HG03139 (cell line): Measurements from ENCODE around the gene NR2C1.

Source experiments
- ATAC-seq: cut with Tn5 transposase; IDR thresholded peaks from one replicate; pipeline ENCODE4 v1.9.1; 2021; ENCODE audit not compliant: unreplicated experiment

NR2C1 gene

DNA sequence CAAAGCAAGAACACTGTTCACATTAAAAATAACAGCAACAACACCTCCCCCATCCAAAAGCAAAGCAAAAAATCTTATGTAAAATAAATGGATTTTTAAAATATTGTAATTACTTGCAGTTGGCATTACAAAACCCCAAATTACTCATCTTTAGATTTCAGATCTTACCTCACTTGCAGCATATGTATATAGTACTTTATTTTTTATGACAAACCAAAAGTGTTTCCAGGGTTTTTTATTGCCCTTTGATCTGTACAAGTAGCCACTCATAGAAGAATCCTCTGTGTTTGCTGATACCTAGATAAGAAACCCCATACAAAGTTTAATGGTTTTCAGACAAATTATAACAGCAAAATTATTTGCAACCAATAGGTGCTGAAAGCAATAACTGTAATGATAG lies 12.2 kb upstream of the NR2C1 start:
- no peak for ATAC-seq

DNA sequence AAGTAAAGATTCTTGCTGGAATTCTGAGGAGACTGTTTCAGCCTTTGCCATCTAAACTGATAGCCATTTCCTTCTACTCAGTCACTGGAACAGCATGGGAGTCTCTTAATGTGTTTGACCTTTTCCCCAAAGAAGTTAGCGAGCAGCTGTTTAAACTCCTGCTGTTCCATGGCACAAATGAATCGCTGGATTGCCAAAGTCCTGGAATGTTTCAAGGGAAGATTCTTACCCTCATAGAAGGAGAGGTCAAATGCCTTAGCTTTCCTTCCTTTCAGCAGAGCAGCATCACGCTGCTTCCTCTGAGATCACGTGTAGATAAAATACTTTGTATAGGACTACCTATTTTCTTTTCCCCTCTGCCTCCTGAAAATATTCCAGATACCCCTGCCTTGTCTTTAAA lies 10.5 kb upstream of the NR2C1 start:
- no peak for ATAC-seq

DNA sequence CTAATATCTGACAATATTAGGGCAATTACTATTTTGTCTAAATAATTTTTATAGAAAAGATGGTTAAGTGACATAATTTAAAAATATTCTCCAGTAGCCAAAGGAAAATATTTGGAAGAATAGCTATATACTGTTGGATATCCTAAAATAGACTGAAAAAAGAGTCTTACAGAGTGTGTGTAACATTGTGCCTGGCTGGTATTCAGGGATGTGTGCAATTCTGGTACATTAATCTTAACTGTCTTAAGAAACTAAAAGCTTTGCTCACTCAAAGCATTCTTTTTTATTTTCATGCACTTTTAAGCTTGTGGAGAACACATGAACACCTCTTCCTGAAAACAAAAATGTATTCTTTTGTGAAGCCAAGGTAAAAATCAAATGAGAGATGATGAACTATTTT lies 10.1 kb upstream of the NR2C1 start:
- ATAC-seq: no peak

DNA sequence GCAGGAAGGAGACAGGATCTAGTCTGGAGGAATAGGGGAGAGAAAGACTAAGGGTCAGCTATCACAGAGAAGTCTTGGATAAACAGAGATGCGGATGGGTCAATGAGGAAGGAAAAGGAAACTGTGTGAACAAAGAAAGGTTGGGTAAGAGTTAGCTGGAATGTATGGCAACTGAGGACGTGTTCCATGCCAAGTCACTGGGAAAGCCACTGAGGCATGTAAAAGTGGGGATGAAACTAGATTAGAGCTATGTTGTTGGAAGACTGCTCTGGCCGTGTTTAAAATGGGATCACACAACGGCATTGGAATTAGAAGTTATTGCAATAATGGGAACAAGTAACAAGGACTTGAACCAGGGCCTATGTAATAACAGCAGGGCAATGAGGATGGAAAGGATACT lies 3.9 kb upstream of the NR2C1 start:
- no peak for ATAC-seq

DNA sequence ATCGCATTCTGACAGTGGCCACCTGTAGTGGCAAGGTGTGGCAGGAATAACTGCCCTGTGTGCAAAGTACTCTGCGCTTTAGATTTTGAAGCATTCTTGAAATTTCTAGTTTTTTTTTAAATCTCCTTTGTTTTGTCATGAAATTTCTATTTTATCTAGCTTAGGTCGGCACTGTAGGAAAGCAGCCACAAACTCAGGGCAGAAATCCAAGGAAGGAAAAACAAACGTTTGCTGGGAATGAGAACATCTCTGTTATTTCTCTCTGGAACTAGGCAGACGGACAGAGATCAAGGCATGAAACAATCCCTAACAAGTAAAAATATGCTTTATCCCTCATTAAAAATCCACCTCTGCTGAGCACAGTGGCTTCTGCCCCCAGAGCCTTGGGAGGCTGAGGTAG lies 1.3 kb upstream of the NR2C1 start:
- ATAC-seq: no peak

DNA sequence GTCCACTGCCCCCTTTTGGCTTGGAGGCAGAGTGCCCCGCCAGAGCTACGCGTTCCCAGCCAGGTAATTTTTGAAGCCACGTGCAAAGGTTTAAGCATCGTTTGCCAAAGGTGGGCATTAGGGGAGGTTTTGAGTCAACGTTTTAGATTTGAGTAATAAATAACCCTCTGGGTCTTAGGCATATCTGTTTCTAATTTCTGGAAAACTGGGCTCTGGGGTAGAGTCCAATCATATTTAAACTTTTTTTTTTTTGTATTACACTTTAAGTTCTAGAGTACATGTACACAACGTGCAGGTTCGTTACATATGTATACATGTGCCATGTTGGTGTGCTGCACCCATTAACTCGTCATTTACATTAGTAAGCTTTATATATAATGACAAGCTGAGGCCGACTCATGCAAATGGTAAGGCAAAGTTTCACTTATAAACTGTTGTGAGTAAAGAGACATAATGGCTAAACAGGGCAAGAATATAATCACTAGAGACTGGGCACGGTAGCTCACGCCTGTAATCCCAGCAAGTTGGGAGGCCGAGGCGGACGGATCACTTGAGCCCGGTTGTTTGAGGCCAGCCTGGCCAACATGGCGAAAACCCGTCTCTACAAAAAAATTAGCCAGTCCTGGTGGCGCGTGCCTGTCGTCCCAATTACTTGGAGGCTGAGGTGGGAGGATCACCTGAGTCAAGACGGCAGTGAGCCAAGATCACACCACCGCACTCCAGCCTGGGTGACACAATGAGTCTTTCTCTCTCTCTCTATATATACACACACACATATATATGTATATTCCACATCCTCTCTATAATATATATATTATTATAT lies 491 bp upstream of the NR2C1 start:
- ATAC-seq: no peak

DNA sequence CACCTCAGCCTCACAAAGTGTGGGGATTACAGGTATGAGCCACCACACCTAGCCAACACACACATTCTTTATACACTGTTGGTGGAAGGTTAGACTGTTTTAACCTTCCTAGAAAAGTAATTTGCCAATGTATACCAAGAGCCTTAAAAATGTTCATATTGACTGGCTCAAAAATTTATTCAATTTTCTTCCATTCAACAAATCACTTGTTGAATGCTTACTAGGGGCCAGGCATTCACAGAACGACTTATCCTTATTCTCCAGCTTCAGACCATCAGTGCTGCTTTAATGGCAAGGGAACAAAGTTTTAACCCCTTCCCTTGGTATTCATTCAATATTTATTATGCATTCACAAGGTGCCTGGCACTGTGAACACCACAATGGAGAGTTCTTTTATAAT lies 3.0 kb downstream of the NR2C1 start:
- no peak for ATAC-seq

DNA sequence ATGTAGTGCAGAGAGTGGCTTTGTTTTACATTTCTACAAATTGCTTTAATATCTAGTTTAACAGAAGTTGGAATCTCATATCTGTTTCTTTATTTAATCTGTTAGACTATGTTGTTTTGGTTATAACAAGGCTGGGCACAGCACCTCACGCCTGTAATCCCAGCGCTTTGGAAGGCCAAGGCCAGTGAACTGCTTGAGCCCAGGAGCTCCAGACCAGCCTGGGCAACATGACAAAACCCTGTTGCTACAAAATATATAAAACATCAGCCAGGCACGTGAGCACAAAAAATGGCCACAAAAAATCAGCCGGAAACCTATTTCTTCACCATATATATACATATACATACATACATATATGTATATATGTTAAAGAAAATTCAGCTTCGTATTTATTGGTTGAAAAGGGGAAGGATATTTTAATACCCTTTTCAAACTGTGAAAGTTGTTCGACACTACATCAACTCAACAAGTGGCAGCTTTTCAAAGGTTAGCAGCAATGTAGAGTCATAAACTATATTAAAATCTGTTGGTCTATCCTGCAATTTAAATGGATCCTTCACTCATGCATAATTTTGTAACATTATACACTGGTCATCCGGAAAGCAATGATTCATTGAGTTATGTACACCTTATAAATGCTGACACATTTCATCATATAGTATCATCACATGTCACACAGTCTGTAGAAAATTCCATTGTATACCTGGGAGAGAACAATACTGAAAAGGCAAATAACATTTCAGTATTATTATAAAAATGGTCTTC lies 7.1 kb downstream of the NR2C1 start:
- ATAC-seq: no peak

DNA sequence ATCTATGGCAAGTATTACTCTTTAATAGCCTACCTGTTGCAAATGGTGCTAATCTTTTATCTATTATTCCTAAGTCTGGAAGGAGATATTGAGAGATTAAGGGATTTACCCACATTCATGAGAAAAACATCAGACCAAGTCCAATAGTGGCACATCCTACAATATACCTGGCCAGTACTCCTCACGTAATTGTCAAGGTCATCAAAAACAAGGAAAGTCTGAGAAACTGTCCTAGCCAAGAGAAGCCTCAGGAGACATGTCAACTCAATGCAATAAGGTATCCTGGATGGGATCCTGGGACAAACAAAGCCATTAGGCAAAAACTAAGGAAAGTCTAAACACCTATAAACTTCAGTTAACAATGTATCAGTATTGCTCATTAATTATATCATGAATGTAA lies 12.5 kb downstream of the NR2C1 start:
- no peak for ATAC-seq

DNA sequence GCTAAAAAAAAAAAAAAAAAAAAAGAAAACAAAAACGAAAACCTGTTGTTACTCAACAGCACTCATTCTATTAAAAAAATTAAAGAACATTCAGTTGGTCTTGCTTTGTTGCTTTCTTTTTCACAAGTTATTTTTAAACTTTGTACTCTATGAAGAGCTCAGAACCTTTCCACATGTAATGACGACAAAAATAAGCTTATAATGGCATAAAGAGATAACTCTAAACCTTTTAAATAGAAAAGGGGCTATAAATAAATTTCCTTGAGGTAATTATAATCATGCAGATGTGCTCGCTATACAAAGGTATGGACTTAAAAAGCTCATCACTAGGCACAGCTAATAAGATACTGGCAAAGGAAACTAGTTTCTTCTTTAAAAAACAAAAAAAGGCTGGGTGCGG lies 13.4 kb downstream of the NR2C1 start:
- no peak for ATAC-seq

DNA sequence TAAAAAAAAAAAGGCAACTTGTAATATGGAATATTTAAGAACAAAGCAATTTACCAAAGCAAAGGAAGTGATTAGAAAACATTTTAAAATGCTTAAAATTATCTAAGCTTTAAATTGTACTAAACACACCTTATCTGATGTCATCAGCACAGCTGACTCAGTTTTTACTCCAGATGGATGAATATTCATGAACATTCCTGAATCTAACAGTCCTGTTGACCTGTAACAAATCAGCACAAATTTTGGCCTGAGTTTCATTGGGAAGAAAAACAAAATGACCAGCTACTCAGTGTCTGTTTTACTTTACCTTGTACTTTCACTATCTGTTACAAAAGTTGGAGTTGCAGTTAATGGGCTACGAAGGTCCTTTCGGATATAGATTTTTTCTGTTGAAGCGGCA lies 16.0 kb downstream of the NR2C1 start:
- ATAC-seq: no peak

DNA sequence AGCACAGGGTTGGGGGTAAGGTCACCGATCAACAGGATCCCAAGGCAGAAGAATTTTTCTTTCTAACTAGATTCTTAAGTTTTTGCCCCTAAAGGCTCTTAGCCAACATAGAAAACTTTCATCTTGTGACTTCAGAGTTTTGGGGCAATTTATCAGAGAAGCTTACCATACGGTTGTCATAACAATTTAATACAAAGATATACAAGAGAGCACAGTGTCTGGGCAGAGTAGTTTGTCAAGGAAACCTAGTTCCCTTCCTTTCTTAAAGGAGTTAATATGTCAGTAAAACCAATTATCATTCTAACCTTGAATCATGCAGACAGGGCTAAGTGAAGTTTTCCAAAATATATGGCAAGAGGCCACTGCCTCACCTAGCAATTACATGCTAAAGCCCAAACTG lies 18.4 kb downstream of the NR2C1 start:
- ATAC-seq: no peak

DNA sequence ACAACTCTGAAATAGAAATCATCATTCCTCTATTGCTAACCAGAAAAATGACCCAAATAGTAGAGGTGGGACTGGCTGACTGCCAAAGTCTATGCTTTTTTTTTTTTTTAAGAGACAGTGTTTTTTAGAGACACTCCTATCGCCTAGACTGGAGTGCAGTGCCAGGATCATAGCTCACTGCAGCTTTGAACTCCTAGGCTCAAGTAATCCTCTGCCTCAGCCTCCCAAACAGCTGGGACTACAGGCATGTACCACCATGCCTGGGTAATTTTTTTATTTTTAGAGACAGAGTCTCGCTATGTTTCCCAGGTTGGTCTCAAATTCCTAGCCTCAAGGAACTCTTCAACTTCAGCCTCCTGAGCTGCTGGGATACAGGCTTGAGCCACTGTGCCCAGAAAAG lies 19.2 kb downstream of the NR2C1 start:
- ATAC-seq: no peak

DNA sequence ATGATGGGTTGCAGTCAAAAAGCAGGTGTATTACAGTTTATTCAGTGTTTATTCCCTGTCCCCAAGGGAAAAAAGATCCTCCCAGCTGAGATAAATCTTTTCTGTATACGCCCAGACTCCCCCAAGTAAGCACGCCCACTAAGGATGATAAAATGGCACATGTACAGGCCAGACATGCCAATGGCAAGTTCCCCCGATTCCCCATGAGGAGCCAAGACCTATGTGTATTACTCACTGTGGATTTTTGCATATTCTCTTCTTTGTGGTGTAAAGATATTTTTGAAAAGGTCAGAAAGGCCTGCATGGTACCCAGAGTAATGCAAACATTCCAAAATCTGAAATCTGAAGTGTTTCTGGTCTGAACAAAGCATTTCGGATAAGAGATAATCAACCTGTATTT lies 22.2 kb downstream of the NR2C1 start:
- ATAC-seq: no peak

DNA sequence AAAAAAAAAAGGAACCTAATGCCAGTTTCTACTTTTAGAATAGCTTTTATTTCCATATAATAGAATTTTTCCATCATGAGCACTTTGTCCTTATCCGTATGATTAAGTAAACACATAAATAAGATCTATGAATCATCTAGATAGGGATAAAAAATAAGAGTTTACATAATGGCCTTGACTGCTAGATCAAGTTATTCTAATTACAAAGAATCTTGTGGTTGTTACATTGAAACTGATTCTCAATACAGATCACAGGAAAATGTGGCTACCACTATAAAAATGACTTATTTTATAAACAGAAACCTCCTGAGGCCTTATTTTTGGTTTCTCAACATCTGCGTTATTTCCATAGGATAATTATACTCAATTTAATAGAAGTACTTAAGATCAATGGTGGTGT lies 35.5 kb downstream of the NR2C1 start:
- ATAC-seq: no peak

DNA sequence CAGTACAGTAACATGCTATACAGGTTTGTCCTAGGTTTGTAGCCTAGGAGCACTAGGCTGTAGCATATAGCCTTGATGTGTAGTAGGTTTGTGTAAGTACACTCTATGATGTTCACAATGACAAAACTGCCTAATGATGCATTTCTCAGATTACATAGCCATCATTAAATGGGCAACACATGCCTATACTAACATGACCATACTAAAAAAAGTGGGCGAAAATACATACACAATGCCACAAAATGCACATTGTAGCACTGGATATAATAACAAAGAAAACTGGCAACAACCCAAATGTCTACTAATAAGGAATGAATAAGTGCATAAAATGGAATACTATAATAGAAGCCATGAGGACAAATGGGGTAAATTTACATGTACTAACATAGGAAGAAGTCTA lies 38.7 kb downstream of the NR2C1 start:
- no peak for ATAC-seq

DNA sequence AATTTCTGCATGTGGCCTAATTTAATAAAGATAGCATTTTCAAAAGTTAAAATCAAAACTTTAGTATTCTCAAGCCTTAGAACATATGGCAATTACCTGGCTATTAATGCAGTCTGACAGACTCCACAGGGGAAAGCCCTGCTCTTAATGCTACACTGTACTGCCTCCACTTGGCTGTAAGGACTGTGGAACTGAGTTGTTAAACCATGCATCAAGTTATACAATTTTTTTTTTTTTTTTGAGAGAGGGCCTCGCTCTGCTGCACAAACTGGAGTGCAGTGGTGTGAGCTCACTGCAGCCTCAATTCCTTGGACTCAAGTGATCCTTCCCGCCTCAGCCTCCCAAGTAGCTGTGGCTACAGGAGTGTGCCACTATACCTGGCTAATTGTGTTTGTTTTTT lies 50.9 kb downstream of the NR2C1 start:
- ATAC-seq: no peak

DNA sequence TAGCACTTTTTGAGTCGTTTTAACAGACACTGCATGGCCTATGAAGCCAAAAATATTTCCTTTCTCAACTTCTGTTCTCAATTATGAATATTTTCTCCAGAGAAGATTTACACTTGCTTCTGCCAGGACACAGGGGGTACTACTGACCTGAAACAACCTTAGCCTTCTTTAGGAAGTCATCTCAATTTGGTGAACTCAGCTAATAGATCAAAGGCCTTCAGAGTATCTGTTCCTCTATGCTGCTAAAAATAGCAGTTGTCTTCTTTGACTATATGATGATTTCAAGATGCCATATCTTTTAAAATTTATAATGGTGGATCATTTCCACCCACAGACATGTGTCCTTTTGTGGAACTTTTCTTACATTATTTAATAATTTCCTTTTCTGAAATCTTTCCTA lies 55.9 kb downstream of the NR2C1 start:
- ATAC-seq: no peak

DNA sequence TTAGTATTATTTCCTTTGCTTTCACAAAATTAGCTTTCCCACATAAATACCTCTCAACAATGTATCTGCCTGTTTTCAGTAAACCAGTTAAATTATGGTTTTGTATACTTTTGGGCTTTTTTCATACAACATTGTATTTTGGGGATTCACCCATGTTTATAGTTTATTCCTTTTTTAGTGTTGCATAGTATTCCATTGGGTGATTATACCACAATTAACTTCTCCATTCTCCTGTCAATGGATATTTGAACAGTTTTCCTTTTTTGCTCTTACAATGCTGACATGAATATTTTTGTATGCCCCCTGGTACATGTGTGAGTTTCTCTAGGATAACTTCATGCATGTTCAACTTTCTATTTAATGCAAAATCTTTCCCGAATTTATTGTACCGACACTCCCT lies 57.3 kb downstream of the NR2C1 start:
- no peak for ATAC-seq

DNA sequence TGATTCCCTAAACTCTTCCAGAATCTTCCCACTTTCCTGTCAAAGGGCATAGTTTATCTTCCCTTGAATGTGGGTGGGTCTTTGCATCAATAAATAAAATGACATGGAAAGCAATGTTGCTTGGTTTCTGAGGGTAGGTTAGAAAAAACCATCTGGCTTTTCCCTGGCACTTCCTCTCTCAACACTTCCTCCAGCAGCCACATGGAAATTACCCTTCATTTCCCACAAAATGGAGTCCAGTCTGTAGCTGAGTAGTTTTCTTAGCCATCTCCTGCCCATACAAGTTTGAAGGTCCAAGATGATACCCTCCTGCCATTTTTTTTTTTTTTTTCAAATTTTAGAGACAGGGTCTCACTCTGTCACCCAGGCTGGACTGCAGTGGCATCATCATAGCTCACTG lies 58.9 kb downstream of the NR2C1 start:
- no peak for ATAC-seq

DNA sequence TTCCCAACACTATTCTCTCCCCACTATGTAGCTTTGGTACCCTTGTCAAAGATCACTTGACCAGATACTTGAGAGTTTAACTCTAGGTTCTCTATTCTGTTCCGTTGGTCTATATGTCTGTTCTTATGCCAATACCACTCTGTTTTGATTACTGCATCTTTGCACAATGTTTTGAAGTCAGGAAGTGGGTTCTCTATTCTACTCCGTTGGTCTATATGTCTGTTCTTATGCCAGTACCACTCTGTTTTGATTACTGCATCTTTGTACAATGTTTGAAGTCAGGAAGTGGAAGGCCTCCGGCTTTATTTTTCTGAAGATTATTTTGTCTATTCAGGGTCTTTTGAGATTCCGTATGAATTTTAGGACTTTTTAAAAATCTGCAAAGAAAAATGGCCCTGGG lies 67.2 kb downstream of the NR2C1 start:
- no peak for ATAC-seq

DNA sequence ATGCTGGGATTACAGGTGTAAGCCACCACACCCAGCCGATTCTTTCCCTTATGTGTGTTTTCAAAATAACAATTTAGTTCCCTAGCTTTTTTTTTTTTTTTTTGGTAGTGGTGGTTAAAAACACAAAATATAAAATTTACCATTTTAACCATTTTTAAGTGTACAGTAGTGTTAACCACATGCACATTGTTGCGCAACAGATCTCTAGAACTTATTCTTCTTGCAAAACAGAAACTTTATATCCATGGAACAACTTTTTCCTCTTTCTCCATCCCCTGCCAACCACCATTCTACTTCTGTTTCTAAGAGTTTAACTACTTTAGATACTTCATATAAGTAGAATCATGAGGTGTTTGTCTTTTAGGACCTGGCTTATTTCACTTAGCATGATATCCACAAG lies 68.8 kb downstream of the NR2C1 start:
- no peak for ATAC-seq

DNA sequence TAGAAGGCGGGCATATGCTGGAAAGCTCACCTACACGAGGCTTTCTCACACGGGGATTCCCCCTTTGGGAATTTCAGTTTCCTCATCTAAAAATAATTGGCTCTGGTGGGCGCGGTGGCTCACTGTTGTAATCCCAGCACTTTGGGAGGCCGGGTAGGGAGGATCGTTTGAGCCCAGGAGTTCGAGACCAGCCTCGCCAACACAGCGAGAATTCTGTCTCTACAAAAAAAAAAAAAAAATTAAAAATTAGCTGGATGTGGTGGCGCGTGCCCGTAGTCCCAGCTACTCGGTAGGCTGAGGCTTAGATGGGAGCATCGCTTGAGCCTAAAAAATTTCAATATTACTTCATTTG lies 69.5 kb downstream of the NR2C1 start:
- ATAC-seq: no peak
